HUES48 (cell line): Measurements from ENCODE around the gene SMYD2.
A peak's percentile ranks its signal among the peaks of the same experiment; 100 is the strongest.

Experiments
- H3K27ac ChIP-seq: one replicate; pipeline ENCODE4 v1.7.0; 2013; ENCODE audit warnings: low read depth, low read length, inconsistent platforms
- H3K27me3 ChIP-seq: 2 replicates; pipeline ENCODE4 v1.6.1; 2013; ENCODE audit warnings: mild to moderate bottlenecking, low read length; ENCODE audit not compliant: control insufficient read depth, insufficient read depth
- H3K36me3 ChIP-seq: 2 replicates; pipeline ENCODE4 v1.6.1; 2013; ENCODE audit warnings: low read length; ENCODE audit not compliant: control insufficient read depth, insufficient read depth
- H3K4me1 ChIP-seq: 2 replicates; pipeline ENCODE4 v1.6.1; 2013; ENCODE audit warnings: mild to moderate bottlenecking, low read length; ENCODE audit not compliant: control insufficient read depth, insufficient read depth
- H3K4me3 ChIP-seq: 2 replicates; pipeline ENCODE4 v1.5.1; 2013; ENCODE audit warnings: mild to moderate bottlenecking, low read depth, low read length
- H3K9ac ChIP-seq: 2 replicates; pipeline ENCODE4 v1.6.1; 2013; ENCODE audit warnings: mild to moderate bottlenecking, low read depth, low read length, moderate library complexity
- H3K9me3 ChIP-seq: 2 replicates; pipeline ENCODE4 v1.6.1; 2013; ENCODE audit warnings: low read length; ENCODE audit not compliant: control insufficient read depth, insufficient read depth

SMYD2 gene

GRCh38 chr1:214367841-214368240 is 86.9 kb downstream of the SMYD2 start:
- H3K36me3 ChIP-seq, result peaks cover 61% of the 10 kb centered on the region

GRCh38 chr1:214369364-214369763 is 88.4 kb downstream of the SMYD2 start:
- Histone ChIP-seq H3K4me3 (no peak overlapping the region), H3K27ac (no peak overlapping the region), H3K27me3 (no peaks in the 10 kb centered on the region), H3K36me3 (peaks cover 57% of the 10 kb centered on the region), H3K9me3 (no peaks in the 10 kb centered on the region), H3K9ac (no peak overlapping the region), H3K4me1 (no peaks in the 10 kb centered on the region)

More at GRCh38 chr1:214367841-214368240, 86.9 kb downstream of the SMYD2 start:
- Histone ChIP-seq H3K27ac (no peak overlapping the region), H3K9me3 (no peaks in the 10 kb centered on the region), H3K4me3 (no peak overlapping the region), H3K4me1 (no peaks in the 10 kb centered on the region), H3K9ac (no peak overlapping the region), H3K27me3 (no peaks in the 10 kb centered on the region)

GRCh38 chr1:214370615-214371014 is 89.7 kb downstream of the SMYD2 start:
- peaks cover 64% of the 10 kb centered on the region for H3K36me3 ChIP-seq
- H3K9me3 ChIP-seq, result no peaks in the 10 kb centered on the region
- no peak overlapping the region for H3K27ac ChIP-seq
- no peak overlapping the region for H3K9ac ChIP-seq
- no peaks in the 10 kb centered on the region for H3K27me3 ChIP-seq
- no peaks in the 10 kb centered on the region for H3K4me1 ChIP-seq
- no peak overlapping the region for H3K4me3 ChIP-seq

- H3K36me3 ChIP-seq, result peaks cover 66% of the 10 kb centered on the region
- no peaks in the 10 kb centered on the region for H3K27me3 ChIP-seq
- no peak overlapping the region for H3K9ac ChIP-seq
- no peak overlapping the region for H3K4me3 ChIP-seq
- no peaks in the 10 kb centered on the region for H3K4me1 ChIP-seq
- no peak overlapping the region for H3K27ac ChIP-seq
- no peaks in the 10 kb centered on the region for H3K9me3 ChIP-seq
Measured at GRCh38 chr1:214372092-214372491, 91.1 kb downstream of the SMYD2 start.

- H3K27ac ChIP-seq, result no peak overlapping the region
- H3K9me3 ChIP-seq, result no peaks in the 10 kb centered on the region
- H3K4me3 ChIP-seq, result no peak overlapping the region
- peaks cover 32% of the 10 kb centered on the region for H3K4me1 ChIP-seq
- H3K27me3 ChIP-seq, result no peaks in the 10 kb centered on the region
- peaks cover 58% of the 10 kb centered on the region for H3K36me3 ChIP-seq
- H3K9ac ChIP-seq, result no peak overlapping the region
Measured at GRCh38 chr1:214377485-214377884, 96.5 kb downstream of the SMYD2 start.

GRCh38 chr1:214377886-214378285 is 96.9 kb downstream of the SMYD2 start:
- Histone ChIP-seq H3K36me3 (peaks cover 58% of the 10 kb centered on the region), H3K27ac (no peak overlapping the region)

GRCh38 chr1:214378492-214378891 is 97.5 kb downstream of the SMYD2 start:
- peaks cover 32% of the 10 kb centered on the region for H3K4me1 ChIP-seq
- no peak overlapping the region for H3K27ac ChIP-seq
- H3K9ac ChIP-seq, result 0 out of 2 replicates have a peak overlapping the region, but pooled peaks have one; percentile 12
- no peaks in the 10 kb centered on the region for H3K9me3 ChIP-seq
- no peak overlapping the region for H3K4me3 ChIP-seq
- no peaks in the 10 kb centered on the region for H3K27me3 ChIP-seq
- peaks cover 63% of the 10 kb centered on the region for H3K36me3 ChIP-seq

More at GRCh38 chr1:214377886-214378285, 96.9 kb downstream of the SMYD2 start:
- Histone ChIP-seq H3K4me1 (peaks cover 32% of the 10 kb centered on the region), H3K9ac (no peak overlapping the region), H3K9me3 (no peaks in the 10 kb centered on the region), H3K27me3 (no peaks in the 10 kb centered on the region), H3K4me3 (no peak overlapping the region)

GRCh38 chr1:214379236-214379970 is 98.4 kb downstream of the SMYD2 start:
- Histone ChIP-seq H3K9me3 (no peaks in the 10 kb centered on the region), H3K4me3 (no peak overlapping the region), H3K27ac (peak overlapping the region; percentile 43), H3K36me3 (peaks cover 63% of the 10 kb centered on the region), H3K4me1 (peaks cover 32% of the 10 kb centered on the region), H3K27me3 (no peaks in the 10 kb centered on the region), H3K9ac (no peak overlapping the region)

GRCh38 chr1:214380396-214380795 is 99.4 kb downstream of the SMYD2 start:
- H3K9ac ChIP-seq, result no peak overlapping the region
- H3K27me3 ChIP-seq, result no peaks in the 10 kb centered on the region
- no peaks in the 10 kb centered on the region for H3K9me3 ChIP-seq
- peaks cover 63% of the 10 kb centered on the region for H3K36me3 ChIP-seq
- H3K27ac ChIP-seq, result peak overlapping the region; percentile 66
- H3K4me1 ChIP-seq, result peaks cover 32% of the 10 kb centered on the region
- no peak overlapping the region for H3K4me3 ChIP-seq

GRCh38 chr1:214380986-214381695 is 100.2 kb downstream of the SMYD2 start:
- no peak overlapping the region for H3K27ac ChIP-seq
- H3K36me3 ChIP-seq, result peaks cover 62% of the 10 kb centered on the region
- no peak overlapping the region for H3K9ac ChIP-seq

More at GRCh38 chr1:214380986-214381695, 100.2 kb downstream of the SMYD2 start:
- Histone ChIP-seq H3K27me3 (no peaks in the 10 kb centered on the region), H3K9me3 (no peaks in the 10 kb centered on the region), H3K4me1 (peaks cover 32% of the 10 kb centered on the region), H3K4me3 (no peak overlapping the region)
